OCI-M2 (cell line): ENCODE data around the gene SLAMF8.

Experiments
- DNase-seq: peaks from one replicate; lab custom pipeline; 2025; ENCODE audit not compliant: unreplicated experiment; lab: John Stamatoyannopoulos, UW

Gene SLAMF8

GRCh38 chr1:159868766-159869165 is 42.1 kb downstream of the SLAMF8 start:
- no peak for DNase-seq

GRCh38 chr1:159869173-159869572 is 42.5 kb downstream of the SLAMF8 start:
- no peak for DNase-seq

GRCh38 chr1:159869607-159870006 is 42.9 kb downstream of the SLAMF8 start:
- no peak for DNase-seq

GRCh38 chr1:159870704-159871103 is 44.0 kb downstream of the SLAMF8 start:
- DNase-seq: no peak

- no peak for DNase-seq
Measured at GRCh38 chr1:159872891-159873290, 46.2 kb downstream of the SLAMF8 start.

GRCh38 chr1:159873530-159874143 is 47.0 kb downstream of the SLAMF8 start:
- DNase-seq: no peak

GRCh38 chr1:159877695-159878444 is 51.2 kb downstream of the SLAMF8 start:
- no peak for DNase-seq

- no peak for DNase-seq
Measured at GRCh38 chr1:159879136-159879535, 52.5 kb downstream of the SLAMF8 start.

GRCh38 chr1:159879977-159880376 is 53.3 kb downstream of the SLAMF8 start:
- no peak for DNase-seq

GRCh38 chr1:159880430-159880829 is 53.8 kb downstream of the SLAMF8 start:
- no peak for DNase-seq

- no peak for DNase-seq
Measured at GRCh38 chr1:159881622-159882526, 55.2 kb downstream of the SLAMF8 start.

GRCh38 chr1:159882527-159882862 is 55.8 kb downstream of the SLAMF8 start:
- no peak for DNase-seq

GRCh38 chr1:159883134-159883533 is 56.5 kb downstream of the SLAMF8 start:
- no peak for DNase-seq

GRCh38 chr1:159884296-159884695 is 57.6 kb downstream of the SLAMF8 start:
- DNase-seq: no peak
